Measurements from ENCODE around the gene MYH11. TPM values are rescaled to one million over a fixed set of nuclear protein-coding genes. Genes with fewer than 3 reads are reported as not detected.
"Not testable (repeated sequence)": the region's sequence is repeated elsewhere in the genome, so short reads cannot be mapped to it uniquely, and the experiment has no call there.

MYH11 gene
- total RNA-seq, 3 donors from 2014 or later, result 98.2 to 5,005 (median 282) TPM

DNA sequence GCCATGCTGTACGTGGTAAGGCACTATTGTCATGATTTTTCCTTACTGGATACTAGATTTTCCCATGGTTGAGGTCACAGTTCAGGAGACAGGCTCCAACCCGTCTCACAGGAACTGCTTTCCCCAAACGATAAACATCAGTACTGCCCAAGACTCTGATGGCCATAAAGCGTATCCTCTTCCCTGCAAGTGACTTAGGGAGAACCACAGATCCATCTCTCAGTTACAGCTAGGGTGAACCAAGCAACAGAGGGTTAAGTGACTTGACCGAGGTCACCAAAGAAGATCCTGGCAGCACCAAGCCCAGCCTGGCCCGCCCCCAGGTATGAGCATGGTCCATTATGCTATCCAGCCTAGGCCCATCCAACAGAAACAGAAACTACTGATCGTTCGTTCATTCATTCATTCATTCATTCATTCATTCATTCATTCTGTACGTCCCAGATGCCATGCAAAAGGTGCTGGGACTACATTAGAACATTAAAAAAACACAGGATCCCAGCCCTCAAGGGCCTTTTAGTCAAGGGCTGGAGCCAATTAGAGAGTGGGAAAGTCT is 31.0 kb downstream of the MYH11 start:
- H3K4me3 ChIP-seq, result no peak overlapping the region
- H3K4me1 ChIP-seq (ENCODE audit: low read depth), result no peaks in the 10 kb centered on the region
- intact Hi-C loops (cut with DNase I, micrococcal nuclease), result no loop called here
- no peaks in the 10 kb centered on the region for H3K9me3 ChIP-seq
- ATAC-seq (no peak), DNase-seq (no peak)
- no peaks in the 10 kb centered on the region for H3K36me3 ChIP-seq (ENCODE audit: low read depth)
- TF ChIP-seq, protein P1, sequence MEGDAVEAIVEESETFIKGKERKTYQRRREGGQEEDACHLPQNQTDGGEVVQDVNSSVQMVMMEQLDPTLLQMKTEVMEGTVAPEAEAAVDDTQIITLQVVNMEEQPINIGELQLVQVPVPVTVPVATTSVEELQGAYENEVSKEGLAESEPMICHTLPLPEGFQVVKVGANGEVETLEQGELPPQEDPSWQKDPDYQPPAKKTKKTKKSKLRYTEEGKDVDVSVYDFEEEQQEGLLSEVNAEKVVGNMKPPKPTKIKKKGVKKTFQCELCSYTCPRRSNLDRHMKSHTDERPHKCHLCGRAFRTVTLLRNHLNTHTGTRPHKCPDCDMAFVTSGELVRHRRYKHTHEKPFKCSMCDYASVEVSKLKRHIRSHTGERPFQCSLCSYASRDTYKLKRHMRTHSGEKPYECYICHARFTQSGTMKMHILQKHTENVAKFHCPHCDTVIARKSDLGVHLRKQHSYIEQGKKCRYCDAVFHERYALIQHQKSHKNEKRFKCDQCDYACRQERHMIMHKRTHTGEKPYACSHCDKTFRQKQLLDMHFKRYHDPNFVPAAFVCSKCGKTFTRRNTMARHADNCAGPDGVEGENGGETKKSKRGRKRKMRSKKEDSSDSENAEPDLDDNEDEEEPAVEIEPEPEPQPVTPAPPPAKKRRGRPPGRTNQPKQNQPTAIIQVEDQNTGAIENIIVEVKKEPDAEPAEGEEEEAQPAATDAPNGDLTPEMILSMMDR (IDR thresholded peaks at IDR 0.05), result no peak

DNA sequence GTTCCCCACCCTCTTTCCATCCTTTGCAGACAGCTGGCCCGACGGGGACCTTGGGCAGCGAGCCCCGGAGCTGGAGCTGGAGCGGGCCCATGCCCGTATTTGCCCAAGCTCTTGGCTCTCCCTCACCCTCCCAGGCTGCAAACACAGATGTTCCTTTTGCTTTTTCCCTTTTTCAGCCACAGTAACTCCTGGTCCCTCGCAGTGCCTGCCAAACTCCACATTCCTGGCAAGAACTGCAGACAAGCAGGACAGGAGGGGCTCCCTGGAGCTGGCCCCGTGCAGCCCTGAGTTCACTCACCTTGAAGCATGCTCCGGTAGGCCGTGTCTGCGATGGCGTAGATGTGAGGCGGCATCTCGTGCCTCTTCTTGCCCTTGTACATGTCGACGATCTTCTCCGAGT is 33.9 kb downstream of the MYH11 start:
- no peaks in the 10 kb centered on the region for H3K36me3 ChIP-seq (ENCODE audit: low read depth)
- no peak for DNase-seq
- TF ChIP-seq, protein P1 (IDR thresholded peaks at IDR 0.05), result no peak

DNA sequence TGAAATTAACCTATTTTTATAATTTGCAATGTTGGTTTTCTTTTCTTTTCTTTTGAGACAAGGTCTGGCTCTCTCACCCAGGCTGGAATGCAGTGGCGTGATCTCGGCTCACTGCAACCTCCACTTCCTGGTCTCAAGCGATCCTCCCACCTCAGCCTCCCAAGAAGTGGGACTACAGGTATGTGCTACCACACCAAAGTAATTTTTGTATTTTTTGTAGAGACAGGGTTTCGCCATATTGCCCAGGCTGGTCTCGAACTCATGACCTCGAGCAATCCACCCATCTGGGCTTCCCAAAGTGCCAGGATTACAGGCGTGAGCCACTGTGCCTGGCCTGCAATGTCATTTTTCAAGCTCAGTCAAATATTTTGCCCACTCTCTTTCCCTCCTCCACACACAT is 36.0 kb downstream of the MYH11 start:
- Histone ChIP-seq H3K4me3 (no peak overlapping the region), H3K36me3 (ENCODE audit: low read depth) (no peaks in the 10 kb centered on the region), H3K4me1 (ENCODE audit: low read depth) (no peaks in the 10 kb centered on the region), H3K9me3 (peaks cover 5% of the 10 kb centered on the region)
- ATAC-seq (no peak), DNase-seq (no peak)
- TF ChIP-seq, protein P1 (IDR thresholded peaks at IDR 0.05), result no peak
- intact Hi-C loops (cut with DNase I, micrococcal nuclease), result no loop called here

More for the DNA sequence above, 33.9 kb downstream of the MYH11 start:
- H3K9me3 ChIP-seq, result no peaks in the 10 kb centered on the region
- no peaks in the 10 kb centered on the region for H3K4me1 ChIP-seq (ENCODE audit: low read depth)
- intact Hi-C loops (cut with DNase I, micrococcal nuclease), result no loop called here
- ATAC-seq, result no peak
- H3K4me3 ChIP-seq, result no peak overlapping the region

- TF ChIP-seq, protein P1 (IDR thresholded peaks at IDR 0.05), result no peak
- Histone ChIP-seq H3K4me3 (no peak overlapping the region), H3K36me3 (ENCODE audit: low read depth) (no peaks in the 10 kb centered on the region), H3K4me1 (ENCODE audit: low read depth) (no peaks in the 10 kb centered on the region), H3K9me3 (peaks cover 7% of the 10 kb centered on the region)
- no peak for ATAC-seq
- intact Hi-C loops (cut with DNase I, micrococcal nuclease), result no loop called here
- DNase-seq, result no peak
These were observed 37.8 kb downstream of the MYH11 start for GRCh38 chr16:15819046-15819445.

- peaks cover 7% of the 10 kb centered on the region for H3K9me3 ChIP-seq
- H3K4me3 ChIP-seq, result no peak overlapping the region
- H3K36me3 ChIP-seq (ENCODE audit: low read depth), result no peaks in the 10 kb centered on the region
- ATAC-seq, result no peak
- TF ChIP-seq, protein P1 (IDR thresholded peaks at IDR 0.05), result no peak
- intact Hi-C loops (cut with DNase I, micrococcal nuclease), result no loop called here
- no peaks in the 10 kb centered on the region for H3K4me1 ChIP-seq (ENCODE audit: low read depth)
- DNase-seq, result no peak
These were observed 39.4 kb downstream of the MYH11 start for GRCh38 chr16:15817446-15817845.

DNA sequence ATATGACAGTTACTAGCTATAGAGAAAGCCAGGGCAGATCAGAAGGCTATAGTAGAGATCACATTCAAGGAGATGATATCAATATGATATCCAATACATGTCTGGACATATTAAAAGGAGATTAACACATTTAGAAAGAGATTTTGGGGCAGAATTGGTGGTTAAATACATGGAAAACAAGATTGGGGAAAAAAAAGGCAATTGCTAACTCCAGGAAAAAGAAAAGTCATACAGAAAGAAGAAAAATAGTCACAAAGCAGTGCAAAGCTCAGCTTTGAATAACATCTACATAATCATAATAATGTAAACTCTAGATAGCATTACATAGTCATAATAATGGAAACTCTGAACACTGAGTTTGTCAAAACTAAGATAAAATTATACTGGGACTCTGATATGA is 40.6 kb downstream of the MYH11 start:
- ATAC-seq (no peak), DNase-seq (no peak)
- H3K4me1 ChIP-seq (ENCODE audit: low read depth), result peaks cover 6% of the 10 kb centered on the region
- intact Hi-C loops (cut with DNase I, micrococcal nuclease), result no loop called here
- no peaks in the 10 kb centered on the region for H3K36me3 ChIP-seq (ENCODE audit: low read depth)
- TF ChIP-seq, protein P1 (IDR thresholded peaks at IDR 0.05), result no peak
- H3K9me3 ChIP-seq, result peaks cover 7% of the 10 kb centered on the region
- H3K4me3 ChIP-seq, result no peak overlapping the region

DNA sequence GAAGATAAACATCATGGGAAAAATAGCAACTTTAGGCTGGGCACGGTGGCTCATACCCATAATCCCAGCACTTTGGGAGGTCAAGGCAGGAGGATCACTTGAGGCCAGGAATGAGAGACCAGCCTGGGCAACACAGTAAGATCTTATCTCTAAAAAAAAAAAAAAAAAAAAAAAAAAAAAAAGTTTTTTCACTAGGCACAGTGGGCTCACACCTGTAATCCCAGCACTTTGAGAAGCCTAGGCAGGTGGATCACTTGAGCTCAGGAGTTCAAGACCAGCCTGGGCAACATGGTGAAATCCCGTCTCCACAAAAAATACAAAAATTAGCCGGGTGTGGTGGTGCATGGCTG is 44.5 kb downstream of the MYH11 start:
- H3K36me3 ChIP-seq (ENCODE audit: low read depth); DNase-seq; H3K4me3 ChIP-seq; ATAC-seq; intact Hi-C loops (cut with DNase I, micrococcal nuclease); H3K9me3 ChIP-seq: not testable (repeated sequence)
- peaks cover 11% of the 10 kb centered on the region for H3K4me1 ChIP-seq (ENCODE audit: low read depth)
